Mesendoderm (in vitro differentiated cells): ENCODE data around the gene APLP1.

Experiments
- DNase-seq: peaks from one replicate; pipeline ENCODE4 v3.0.0; 2013
- H2AK5ac ChIP-seq: 2 replicates; pipeline ENCODE4 v1.6.1; 2013; ENCODE audit warnings: low read length, inconsistent platforms
- H2BK120ac ChIP-seq: 2 replicates; pipeline ENCODE4 v1.6.1; 2013; ENCODE audit warnings: low read depth, mild to moderate bottlenecking, low read length, moderate library complexity, mixed read lengths
- H2BK15ac ChIP-seq: replicated peaks from 2 replicates; pipeline ENCODE4 v1.6.1; 2013; ENCODE audit warnings: low read depth, mild to moderate bottlenecking, moderate library complexity
- H2BK5ac ChIP-seq: 2 replicates; pipeline ENCODE4 v1.6.1; 2013; ENCODE audit warnings: low read length, inconsistent platforms
- H3K18ac ChIP-seq: 2 replicates; pipeline ENCODE4 v1.6.1; 2013; ENCODE audit warnings: mild to moderate bottlenecking, low read length, mixed read lengths
- H3K23ac ChIP-seq: one replicate; pipeline ENCODE4 v1.6.1; 2013; ENCODE audit warnings: low read length
- H3K27ac ChIP-seq: 2 replicates; pipeline ENCODE4 v1.5.1; 2013; ENCODE audit warnings: low read depth, mild to moderate bottlenecking, inconsistent platforms, low read length, moderate library complexity
- H3K27me3 ChIP-seq: 2 replicates; pipeline ENCODE4 v1.6.1; 2013; ENCODE audit warnings: low read length, control low read depth, mild to moderate bottlenecking, inconsistent platforms; ENCODE audit not compliant: insufficient read depth, poor library complexity
- H3K36me3 ChIP-seq: 2 replicates; pipeline ENCODE4 v1.6.1; 2013; ENCODE audit warnings: low read length, inconsistent platforms; ENCODE audit not compliant: control insufficient read depth, insufficient read depth
- H3K4ac ChIP-seq: one replicate; pipeline ENCODE4 v1.6.1; 2013; ENCODE audit warnings: low read depth, mild to moderate bottlenecking, low read length, moderate library complexity
- H3K4me1 ChIP-seq: 2 replicates; pipeline ENCODE4 v1.6.1; 2013; ENCODE audit warnings: low read depth, low read length, inconsistent platforms; ENCODE audit not compliant: control insufficient read depth
- H3K4me2 ChIP-seq: 2 replicates; pipeline ENCODE4 v1.6.1; 2013; ENCODE audit warnings: low read length
- H3K4me3 ChIP-seq: 2 replicates; pipeline ENCODE4 v1.5.1; 2013; ENCODE audit warnings: mild to moderate bottlenecking, low read length
- H3K56ac ChIP-seq: one replicate; pipeline ENCODE4 v1.6.1; 2013; ENCODE audit warnings: low read length
- H3K79me1 ChIP-seq: 2 replicates; pipeline ENCODE4 v1.6.1; 2013; ENCODE audit warnings: low read length, inconsistent platforms
- H3K79me2 ChIP-seq: 2 replicates; pipeline ENCODE4 v1.6.1; 2013; ENCODE audit warnings: mild to moderate bottlenecking, low read length; ENCODE audit not compliant: control insufficient read depth, insufficient read depth
- H3K9ac ChIP-seq: 2 replicates; pipeline ENCODE4 v1.6.1; 2013; ENCODE audit warnings: low read length, inconsistent platforms
- H4K5ac ChIP-seq: one replicate; pipeline ENCODE4 v1.6.1; 2013; ENCODE audit warnings: low read length
- H4K8ac ChIP-seq: one replicate; pipeline ENCODE4 v1.6.1; 2013; ENCODE audit warnings: low read depth, mild to moderate bottlenecking, control low read depth, low read length, moderate library complexity
- WGBS: extraction: QIAGEN DNeasy Blood & Tissue Kit; methylation state at CpG from one replicate; pipeline ENCODE4 v1.1.7; 2013; ENCODE audit warnings: low lambda C conversion rate, missing lambda C conversion rate; ENCODE audit not compliant: insufficient coverage; ENCODE audit errors: extremely low coverage; 5-methylcytosine and 5-hydroxymethylcytosine counted together

Gene APLP1

GRCh38 chr19:35861640-35862160 is 6.7 kb upstream of the APLP1 start:
- Histone ChIP-seq H3K79me2 (no peaks in the 10 kb centered on the region), H4K5ac (no peak overlapping the region), H3K4ac (no peak overlapping the region), H2BK120ac (no peak overlapping the region), H3K27ac (no peak overlapping the region), H2BK15ac (no peak overlapping the region), H3K56ac (peak overlapping the region; percentile 85), H3K79me1 (no peaks in the 10 kb centered on the region), H2AK5ac (no peak overlapping the region), H2BK5ac (no peak overlapping the region), H3K4me1 (peaks cover 3% of the 10 kb centered on the region), H3K9ac (peak overlapping the region; percentile 47), H3K36me3 (no peaks in the 10 kb centered on the region), H3K18ac (no peak overlapping the region), H4K8ac (no peak overlapping the region), H3K27me3 (peaks cover 8% of the 10 kb centered on the region), H3K4me3 (no peak overlapping the region), H3K4me2 (peak overlapping the region; percentile 44), H3K23ac (no peak overlapping the region)
- no peak for DNase-seq
- WGBS = no CpG with 5 or more reads among the region's 19 CpGs

GRCh38 chr19:35862528-35862927 is 5.8 kb upstream of the APLP1 start:
- H3K23ac ChIP-seq = no peak overlapping the region
- H2AK5ac ChIP-seq = no peak overlapping the region
- no peak overlapping the region for H3K18ac ChIP-seq
- H3K9ac ChIP-seq = no peak overlapping the region
- H3K4me3 ChIP-seq = no peak overlapping the region
- no peak overlapping the region for H3K27ac ChIP-seq
- no peak overlapping the region for H4K5ac ChIP-seq
- no peaks in the 10 kb centered on the region for H3K79me2 ChIP-seq
- no peak overlapping the region for H2BK15ac ChIP-seq
- no peak overlapping the region for H3K4me2 ChIP-seq
- peaks cover 3% of the 10 kb centered on the region for H3K4me1 ChIP-seq
- H2BK120ac ChIP-seq = no peak overlapping the region
- H3K79me1 ChIP-seq = no peaks in the 10 kb centered on the region
- peak; percentile 45 for DNase-seq
- no CpG with 5 or more reads among the region's 14 CpGs for WGBS
- H3K36me3 ChIP-seq = no peaks in the 10 kb centered on the region
- no peak overlapping the region for H2BK5ac ChIP-seq
- no peak overlapping the region for H3K56ac ChIP-seq
- H3K4ac ChIP-seq = no peak overlapping the region
- no peak overlapping the region for H4K8ac ChIP-seq
- H3K27me3 ChIP-seq = peaks cover 2% of the 10 kb centered on the region

DNA sequence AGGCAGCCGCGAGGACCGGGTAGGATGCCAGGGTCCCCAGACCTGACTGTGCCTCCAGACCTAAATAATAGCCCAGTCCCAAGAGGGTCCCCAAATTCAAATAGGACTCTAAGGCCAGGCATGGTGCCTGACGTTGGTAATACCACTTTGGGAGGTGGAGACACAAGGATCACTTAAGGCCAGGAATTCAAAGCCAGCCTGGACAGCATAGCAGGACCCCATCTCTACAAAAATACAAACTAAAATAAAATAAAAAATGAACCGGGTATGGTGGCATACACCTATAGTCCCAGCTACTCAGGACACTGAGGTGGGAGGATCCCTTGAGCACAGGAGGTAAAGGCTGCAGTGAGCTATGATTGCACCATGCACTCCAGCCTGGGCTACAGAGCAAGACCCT is 5.4 kb upstream of the APLP1 start:
- H3K18ac ChIP-seq = no peak overlapping the region
- H3K79me2 ChIP-seq = no peaks in the 10 kb centered on the region
- H2BK15ac ChIP-seq = no peak overlapping the region
- H3K79me1 ChIP-seq = no peaks in the 10 kb centered on the region
- H3K4me1 ChIP-seq = peaks cover 4% of the 10 kb centered on the region
- H3K4me2 ChIP-seq = no peak overlapping the region
- no peak for DNase-seq
- H3K27ac ChIP-seq = no peak overlapping the region
- no peak overlapping the region for H3K4ac ChIP-seq
- no peaks in the 10 kb centered on the region for H3K36me3 ChIP-seq
- H4K5ac ChIP-seq = no peak overlapping the region
- no peak overlapping the region for H2BK120ac ChIP-seq
- H2AK5ac ChIP-seq = no peak overlapping the region
- peaks cover 2% of the 10 kb centered on the region for H3K27me3 ChIP-seq
- no peak overlapping the region for H4K8ac ChIP-seq
- no peak overlapping the region for H3K9ac ChIP-seq
- no peak overlapping the region for H3K56ac ChIP-seq
- H3K4me3 ChIP-seq = no peak overlapping the region
- WGBS = no CpG with 5 or more reads among the region's 5 CpGs
- H3K23ac ChIP-seq = no peak overlapping the region
- no peak overlapping the region for H2BK5ac ChIP-seq

- no peaks in the 10 kb centered on the region for H3K27me3 ChIP-seq
- no peak overlapping the region for H3K27ac ChIP-seq
- no peaks in the 10 kb centered on the region for H3K36me3 ChIP-seq
- H3K23ac ChIP-seq = no peak overlapping the region
- peak overlapping the region; percentile 42 for H3K56ac ChIP-seq
- no peaks in the 10 kb centered on the region for H3K79me2 ChIP-seq
- no peaks in the 10 kb centered on the region for H3K79me1 ChIP-seq
- no CpG with 5 or more reads among the region's 15 CpGs for WGBS
- H3K4me3 ChIP-seq = no peak overlapping the region
- H3K18ac ChIP-seq = peak overlapping the region; percentile 7
- H2BK120ac ChIP-seq = no peak overlapping the region
- peaks cover 4% of the 10 kb centered on the region for H3K4me1 ChIP-seq
- DNase-seq = no peak
- no peak overlapping the region for H4K5ac ChIP-seq
- H3K4me2 ChIP-seq = peak overlapping the region; percentile 72
- peak overlapping the region; percentile 54 for H3K9ac ChIP-seq
- H3K4ac ChIP-seq = no peak overlapping the region
- H2AK5ac ChIP-seq = no peak overlapping the region
- H2BK5ac ChIP-seq = no peak overlapping the region
- no peak overlapping the region for H4K8ac ChIP-seq
- H2BK15ac ChIP-seq = no peak overlapping the region
These were observed 501 bp downstream of the APLP1 start for GRCh38 chr19:35868823-35869326.

- Histone ChIP-seq H3K79me2 (no peaks in the 10 kb centered on the region), H3K79me1 (no peaks in the 10 kb centered on the region), H3K18ac (no peak overlapping the region), H3K23ac (no peak overlapping the region), H3K27ac (no peak overlapping the region), H3K4me1 (peaks cover 4% of the 10 kb centered on the region), H3K4me2 (peak overlapping the region; percentile 72), H3K4ac (no peak overlapping the region), H3K36me3 (no peaks in the 10 kb centered on the region), H3K27me3 (no peaks in the 10 kb centered on the region), H2BK15ac (no peak overlapping the region), H2BK120ac (no peak overlapping the region), H3K4me3 (no peak overlapping the region), H2BK5ac (no peak overlapping the region), H4K5ac (no peak overlapping the region), H3K56ac (peak overlapping the region; percentile 26), H4K8ac (no peak overlapping the region), H2AK5ac (no peak overlapping the region), H3K9ac (peak overlapping the region; percentile 39)
- peak; percentile 96 for DNase-seq
- WGBS = no CpG with 5 or more reads among the region's 51 CpGs
These were observed 1.2 kb downstream of the APLP1 start for GRCh38 chr19:35869327-35870123.
